HG03469 (cell line): ENCODE measurements around the gene ZKSCAN8.
"Not testable (repeated sequence)": the region's sequence is repeated elsewhere in the genome, so short reads cannot be mapped to it uniquely, and the experiment has no call there.

ENCODE experiments used
- ATAC-seq: cut with Tn5 transposase; IDR thresholded peaks from one replicate; pipeline ENCODE4 v1.9.1; 2021; ENCODE audit warnings: mild to moderate bottlenecking, moderate library complexity, moderate number of reproducible peaks; ENCODE audit not compliant: unreplicated experiment

The ZKSCAN8 gene

DNA sequence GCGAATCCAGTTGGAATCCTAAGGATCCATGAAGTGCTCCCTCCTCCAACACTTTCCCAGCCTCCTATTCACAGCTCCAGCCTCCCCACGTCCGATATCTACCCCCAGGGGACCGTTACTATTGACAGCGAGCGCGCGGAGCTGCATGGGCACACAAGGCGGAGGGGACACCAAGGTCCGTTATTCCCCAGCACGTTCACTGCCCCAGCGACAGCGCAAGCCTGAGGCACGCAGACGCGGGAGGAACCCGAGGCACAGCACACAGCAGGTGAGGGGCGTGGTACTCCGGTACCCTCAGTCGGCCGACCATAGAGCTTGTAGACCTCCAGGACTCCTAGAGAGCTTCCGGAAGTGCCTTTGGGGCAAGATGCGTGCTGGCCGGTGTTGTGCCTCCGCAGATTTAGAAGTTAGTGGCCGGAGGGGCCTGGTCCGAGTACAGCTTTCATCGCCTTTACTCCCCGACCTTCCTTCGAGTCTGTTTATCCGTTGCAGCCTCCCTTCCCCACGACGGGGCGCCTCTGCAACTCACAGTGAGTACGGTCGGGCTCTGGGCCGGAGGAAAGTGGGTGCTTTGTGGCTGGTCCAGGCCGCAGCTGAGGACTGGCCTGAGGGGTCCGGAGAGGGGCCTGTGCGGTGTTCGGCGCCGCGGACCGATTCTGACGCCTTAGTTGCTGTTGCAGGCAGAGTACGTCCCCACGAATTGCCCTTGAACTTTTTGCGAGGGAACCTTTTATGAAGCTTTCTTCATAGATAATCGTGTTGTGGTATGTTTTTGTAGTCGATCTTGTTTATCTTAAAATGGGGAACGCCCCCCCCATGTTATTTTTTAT, at the start of gene ZKSCAN8:
Gene ZKSCAN8, plus strand, starts transcription at position 384 of the 830 bp plus-strand sequence. CDS start 6,525 bp downstream, outside the sequence.
- peak; percentile 57 for ATAC-seq

DNA sequence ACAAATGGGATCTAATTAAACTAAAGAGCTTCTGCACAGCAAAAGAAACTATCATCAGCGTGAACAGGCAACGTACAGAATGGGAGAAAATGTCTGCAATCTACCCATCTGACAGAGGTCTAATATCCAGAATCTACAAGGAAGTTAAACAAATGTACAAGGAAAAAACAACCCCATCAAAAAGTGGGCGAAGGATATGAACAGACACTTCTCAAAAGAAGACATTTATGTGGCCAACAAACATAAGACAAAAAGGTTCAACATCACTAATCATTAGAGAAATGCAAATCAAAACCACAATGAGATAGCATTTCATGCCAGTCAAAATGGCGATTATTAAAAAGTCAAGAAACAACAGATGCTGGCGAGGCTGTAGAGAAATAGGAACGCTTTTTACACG, 39.5 kb upstream of the ZKSCAN8 start:
- not testable (repeated sequence) for ATAC-seq

DNA sequence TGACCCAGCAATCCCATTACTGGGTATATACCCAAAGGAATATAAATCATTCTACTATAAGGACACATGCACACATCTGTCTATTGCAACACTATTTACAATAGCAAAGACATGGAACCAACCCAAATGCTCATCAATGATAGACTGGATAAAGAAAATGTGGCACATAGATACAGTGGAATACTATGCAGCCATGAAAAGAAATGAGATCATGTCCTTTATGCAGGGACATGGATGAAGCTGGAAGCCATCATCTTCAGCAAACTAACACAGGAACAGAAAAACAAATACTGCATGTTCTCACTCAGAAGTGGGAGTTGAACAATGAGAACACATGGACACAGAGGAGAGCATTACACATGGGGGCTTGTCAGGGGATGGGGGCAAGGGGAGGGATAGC, 39.0 kb upstream of the ZKSCAN8 start:
- not testable (repeated sequence) for ATAC-seq

DNA sequence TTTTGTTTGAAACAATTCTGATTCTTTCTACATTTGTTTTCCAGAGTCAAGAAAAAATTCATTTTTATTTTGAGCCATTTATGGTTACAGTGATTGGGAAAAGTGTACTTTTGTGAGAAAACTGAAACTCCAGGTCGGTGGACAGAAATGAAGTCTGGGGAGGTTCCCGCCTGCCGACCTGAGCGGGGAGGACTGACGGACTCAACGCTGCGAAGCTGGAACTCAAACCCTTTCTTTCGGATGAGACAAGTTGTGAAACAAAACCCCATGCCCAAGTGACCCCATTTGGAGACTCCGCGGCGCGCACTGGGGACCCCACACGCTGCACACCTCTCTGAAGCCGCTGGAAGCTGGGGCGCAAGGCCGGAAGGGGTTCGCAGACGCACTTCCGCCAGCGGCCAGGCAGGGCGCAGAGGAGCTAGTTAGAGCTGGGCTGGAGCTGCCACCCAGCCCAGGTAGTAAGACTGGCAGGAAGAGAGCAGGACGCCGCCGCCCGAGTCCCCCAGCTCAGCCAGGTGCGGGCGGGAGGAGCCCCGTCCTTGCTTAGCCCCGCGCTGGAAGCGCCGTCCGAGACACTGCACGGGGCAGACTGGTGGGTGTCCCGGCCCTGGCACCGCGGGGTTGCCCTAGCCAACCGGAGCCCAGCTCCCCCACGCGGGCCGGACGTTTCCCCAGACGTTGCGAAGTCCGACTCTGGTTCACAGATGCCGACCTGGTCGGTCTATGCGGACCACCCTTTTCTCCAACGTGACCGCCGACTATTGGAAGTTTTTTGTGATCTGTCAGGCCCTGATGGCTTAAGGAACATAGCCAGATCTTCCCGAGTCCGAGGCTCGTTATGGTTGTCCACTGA, 37.1 kb upstream of the ZKSCAN8 start:
- peak; percentile 95 for ATAC-seq

DNA sequence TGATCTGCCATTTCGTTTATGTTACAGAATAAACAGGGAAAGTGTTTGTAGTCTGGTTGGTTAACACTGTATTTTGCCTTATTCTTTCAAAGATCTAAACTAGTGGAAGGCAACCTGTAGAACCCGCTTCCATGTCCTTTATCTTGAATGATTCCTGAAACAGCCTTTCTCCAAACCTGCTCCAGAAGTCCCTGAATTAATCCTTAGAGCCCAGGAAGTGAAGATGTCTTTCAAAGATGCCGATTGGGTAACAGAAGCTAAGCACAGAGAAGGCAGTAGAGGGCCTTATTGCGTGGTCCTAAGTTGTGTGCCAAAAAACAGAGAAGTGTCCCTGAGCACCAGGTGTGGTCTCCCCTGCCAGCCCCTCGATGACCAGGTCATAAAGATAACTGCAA, 36.4 kb upstream of the ZKSCAN8 start:
- ATAC-seq: no peak

DNA sequence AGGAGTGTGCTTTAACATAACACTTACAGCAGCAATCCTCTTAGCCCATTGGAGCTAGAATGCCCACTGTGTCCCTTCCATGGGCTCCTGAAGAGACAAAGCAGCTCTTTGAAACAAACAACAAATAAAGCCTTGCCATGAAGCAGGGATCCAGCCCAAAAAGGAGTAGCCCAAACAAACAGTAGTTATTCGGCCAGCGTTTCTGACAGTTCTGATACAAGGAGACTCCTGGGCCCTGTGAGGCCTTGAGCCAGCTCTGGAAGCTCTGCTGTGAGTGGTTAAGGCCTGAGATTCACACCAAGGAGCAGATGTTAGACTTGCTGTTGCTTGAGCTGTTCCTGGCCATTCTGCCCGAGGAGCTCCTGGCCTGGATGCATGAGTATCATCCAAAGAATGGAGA, 34.2 kb upstream of the ZKSCAN8 start:
- no peak for ATAC-seq

DNA sequence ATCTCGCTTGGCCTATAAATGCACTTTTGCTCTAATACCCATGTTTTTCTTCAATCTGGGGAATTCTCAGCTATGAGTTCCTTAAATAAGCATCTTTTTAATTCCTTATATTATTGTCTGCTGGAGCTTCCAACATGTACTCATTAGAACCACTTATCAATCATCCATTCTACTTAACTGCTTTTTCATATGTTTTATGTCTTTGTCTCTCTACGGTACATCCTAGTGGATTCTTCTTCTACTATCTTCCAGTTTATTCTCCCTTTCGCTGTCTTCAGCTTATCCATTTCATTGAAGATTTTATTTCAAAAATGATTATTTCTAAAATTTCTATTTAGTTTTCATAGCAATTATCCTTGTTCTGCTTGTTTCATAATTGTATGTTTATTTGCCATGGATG, 29.7 kb upstream of the ZKSCAN8 start:
- ATAC-seq: no peak

DNA sequence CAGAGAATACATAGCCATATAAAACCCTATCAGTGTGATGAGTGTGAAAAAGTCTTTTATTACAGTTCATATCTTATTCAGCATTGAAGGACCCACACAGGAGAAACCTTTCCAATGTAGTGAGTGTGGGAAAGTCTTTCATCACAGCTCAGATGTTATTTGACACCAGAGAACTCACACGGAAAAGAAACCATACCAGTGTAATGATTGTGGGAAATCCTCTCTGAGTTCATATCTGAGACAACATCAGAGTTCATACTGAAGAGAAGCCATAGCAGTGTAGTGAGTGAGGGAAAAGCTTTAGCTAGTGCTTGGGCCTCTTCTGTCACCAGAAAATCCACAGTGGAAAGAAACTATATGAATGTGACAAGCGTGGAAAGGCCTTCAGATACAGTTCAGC, 25.9 kb upstream of the ZKSCAN8 start:
- ATAC-seq: no peak

DNA sequence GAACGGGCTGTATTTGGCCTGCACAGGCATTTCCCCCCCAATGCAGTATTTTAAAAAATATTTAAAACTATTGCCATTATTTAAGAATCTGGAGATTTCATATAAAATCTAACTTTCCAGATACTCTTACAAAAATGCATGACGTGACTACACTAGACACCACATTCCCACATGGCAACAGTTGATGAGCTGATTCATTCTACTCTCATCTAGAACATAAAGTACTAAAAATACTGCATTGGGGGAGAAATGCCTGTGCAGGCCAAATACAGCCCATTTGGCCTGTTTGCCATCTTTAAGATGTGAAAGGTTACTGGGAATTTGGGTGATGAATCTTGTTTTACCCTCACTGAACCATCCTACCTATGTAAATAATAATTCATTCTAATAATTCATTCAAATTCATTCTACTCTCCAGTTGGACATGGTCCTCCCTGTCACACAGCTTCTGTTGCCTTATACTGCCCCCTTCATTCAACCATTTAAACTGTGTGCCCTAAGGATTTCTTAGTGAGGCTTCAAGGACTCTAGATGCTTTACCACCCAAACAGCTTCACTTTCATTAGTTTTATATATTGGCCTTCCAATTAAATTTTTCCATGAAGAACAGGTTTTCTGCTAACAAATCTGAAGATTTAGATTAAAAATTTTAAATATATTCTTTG, 24.2 kb upstream of the ZKSCAN8 start:
- no peak for ATAC-seq

DNA sequence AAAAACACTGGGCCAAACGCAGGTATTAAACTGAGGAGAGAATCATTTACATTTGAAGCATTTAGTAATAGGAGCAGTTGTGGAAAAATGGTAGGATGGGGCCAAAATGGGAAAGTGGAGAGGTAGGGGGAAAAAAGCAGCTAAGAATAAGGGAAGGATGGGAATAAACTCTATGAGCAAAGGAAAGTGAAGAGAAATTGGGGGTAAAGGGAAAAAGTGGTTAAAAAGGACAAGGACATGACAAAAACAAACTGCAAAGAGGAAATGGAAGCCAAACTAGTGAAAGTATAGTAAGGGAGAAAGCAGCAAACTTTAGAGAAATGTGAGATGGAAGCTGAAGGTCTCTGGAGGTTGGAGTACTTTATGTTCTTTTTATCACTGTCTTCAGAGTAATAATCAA, 23.5 kb upstream of the ZKSCAN8 start:
- no peak for ATAC-seq

DNA sequence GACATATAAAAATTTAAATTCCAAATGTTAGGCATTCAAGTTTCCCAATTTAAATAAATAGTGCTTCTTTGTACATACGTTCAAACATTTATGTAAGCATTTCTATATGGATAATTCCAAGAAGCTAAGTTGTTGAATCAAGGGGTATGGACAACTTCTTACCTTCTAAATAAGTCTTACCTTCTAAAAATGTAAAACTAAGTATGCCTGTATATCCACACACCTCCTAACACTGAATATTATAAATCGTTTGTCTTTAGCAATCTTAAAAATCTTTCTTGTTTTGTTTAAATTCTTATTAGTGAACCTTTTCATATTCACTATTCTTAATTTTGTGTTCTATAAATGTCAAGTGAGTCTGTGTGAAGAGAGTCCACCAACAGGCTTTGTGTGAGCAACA, 19.8 kb upstream of the ZKSCAN8 start:
- ATAC-seq: no peak

DNA sequence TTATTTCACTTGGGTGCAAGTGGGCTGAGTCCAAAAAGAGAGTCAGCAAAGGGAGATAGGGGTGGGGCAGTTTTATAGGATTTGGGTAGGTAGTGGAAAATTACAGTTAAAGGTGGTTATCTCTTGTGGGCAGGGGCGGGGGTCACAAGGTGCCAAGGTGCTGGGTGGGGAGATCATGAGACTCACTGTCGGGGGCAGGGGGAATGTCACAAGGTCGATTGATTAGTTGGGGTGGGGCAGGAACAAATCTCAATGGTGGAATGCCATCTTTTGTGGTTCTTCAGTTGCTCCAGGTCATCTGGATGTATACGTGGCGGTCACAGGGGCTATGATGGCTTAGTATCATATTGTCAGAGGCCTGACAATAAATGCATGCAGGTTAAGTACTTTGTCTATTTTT, 19.4 kb upstream of the ZKSCAN8 start:
- ATAC-seq: not testable (repeated sequence)

DNA sequence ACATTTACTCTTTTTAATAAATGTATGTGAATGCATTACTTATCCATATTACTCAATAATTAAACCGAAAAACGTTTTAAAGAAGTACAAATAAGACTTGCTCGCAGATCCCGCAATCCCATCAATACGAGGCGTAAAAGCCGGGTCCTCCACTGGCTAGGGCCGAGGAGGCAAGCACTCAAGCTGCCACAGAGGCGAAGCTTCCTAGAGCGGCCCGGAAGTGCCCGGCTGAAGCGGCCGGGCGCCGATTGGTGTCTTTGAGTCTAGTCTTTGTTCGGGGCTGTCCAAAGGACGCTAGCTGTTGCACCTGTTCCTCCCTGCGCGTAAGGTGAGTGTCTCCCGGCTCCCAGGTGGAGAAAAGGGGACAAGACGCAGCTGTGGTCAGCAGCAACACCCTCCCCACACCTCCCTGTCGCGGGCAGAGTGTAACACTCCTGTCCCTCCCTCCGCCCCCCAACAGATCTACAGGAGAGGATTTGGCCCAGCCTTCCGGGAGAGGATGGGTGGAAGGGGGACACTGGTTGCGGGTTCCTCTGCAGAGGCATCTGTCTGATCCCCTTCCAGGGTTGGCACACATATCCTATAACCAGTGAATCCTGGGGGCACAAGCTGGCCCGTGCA, 17.2 kb upstream of the ZKSCAN8 start, which contains the start of gene ZSCAN16:
Gene ZSCAN16, plus strand, starts transcription at position 260 of the 621 bp plus-strand sequence. CDS start 835 bp downstream, outside the sequence.
- ATAC-seq: peak; percentile 78

DNA sequence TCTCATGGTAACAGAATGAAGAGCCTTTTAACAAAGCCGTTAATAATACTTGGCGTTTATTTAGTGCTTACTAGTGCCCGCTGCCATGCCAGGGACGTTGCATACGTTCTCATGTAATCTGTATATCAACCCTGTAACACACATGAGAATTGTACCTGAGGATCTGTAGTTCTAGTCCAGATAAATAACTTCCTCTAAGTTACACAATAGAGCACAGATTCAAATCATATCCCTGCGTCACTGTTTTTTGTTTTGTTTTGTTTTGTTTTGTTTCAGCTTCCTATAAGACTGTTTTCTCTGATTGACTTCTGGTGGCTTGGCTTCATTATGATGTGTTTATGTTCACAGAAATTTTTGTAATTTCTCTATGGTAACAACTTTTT, 16.7 kb upstream of the ZKSCAN8 start:
- ATAC-seq: no peak

DNA sequence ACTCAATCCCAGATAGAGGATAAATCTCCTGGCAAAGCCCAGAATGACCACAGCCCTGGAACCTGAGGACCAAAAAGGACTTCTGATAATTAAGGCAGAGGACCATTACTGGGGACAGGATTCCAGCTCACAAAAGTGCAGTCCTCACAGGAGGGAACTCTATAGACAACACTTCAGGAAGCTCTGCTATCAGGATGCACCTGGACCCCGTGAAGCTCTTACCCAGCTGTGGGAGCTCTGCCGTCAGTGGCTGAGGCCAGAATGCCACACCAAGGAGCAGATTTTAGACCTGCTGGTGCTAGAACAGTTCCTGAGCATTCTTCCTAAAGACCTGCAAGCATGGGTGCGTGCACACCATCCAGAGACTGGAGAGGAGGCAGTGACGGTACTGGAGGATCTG, 16.3 kb upstream of the ZKSCAN8 start:
- ATAC-seq: no peak

DNA sequence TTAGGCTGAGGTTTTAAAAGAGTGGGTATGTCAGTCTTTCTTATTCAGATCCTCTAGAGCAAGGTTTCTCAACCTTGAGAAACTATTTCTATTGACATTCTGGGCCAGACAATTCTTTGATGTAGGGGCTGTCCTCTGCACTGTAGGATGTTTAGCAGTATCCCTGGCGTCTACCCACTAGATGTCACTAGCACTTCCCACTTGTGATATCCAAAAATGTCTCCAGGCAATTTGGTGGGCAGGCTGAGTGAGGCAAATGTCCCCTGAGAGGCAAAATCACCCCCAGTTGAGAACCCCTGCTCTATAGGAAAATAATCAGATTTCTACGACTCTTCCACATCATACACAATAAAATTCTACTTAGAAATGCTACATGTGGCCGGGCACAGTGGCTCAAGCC, 7.7 kb upstream of the ZKSCAN8 start:
- no peak for ATAC-seq

DNA sequence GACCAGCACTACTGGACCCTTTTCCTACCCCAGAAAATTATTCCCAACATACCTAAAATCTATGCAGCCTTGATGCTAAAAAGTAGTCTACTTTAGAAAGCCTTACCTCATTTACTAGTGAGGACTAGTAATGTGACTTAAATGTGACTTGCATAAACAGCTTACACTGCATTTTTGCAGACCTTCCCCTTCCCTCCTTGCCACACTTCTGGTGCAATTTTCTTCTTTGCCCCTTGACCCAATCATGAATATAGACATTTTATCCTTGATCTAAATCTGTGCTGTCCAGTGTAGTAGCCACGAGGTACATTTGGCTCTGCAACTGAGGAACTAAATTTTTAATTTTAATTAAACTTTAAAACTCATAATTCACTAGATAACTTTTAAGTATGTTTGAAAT, 7.0 kb upstream of the ZKSCAN8 start:
- ATAC-seq: no peak

DNA sequence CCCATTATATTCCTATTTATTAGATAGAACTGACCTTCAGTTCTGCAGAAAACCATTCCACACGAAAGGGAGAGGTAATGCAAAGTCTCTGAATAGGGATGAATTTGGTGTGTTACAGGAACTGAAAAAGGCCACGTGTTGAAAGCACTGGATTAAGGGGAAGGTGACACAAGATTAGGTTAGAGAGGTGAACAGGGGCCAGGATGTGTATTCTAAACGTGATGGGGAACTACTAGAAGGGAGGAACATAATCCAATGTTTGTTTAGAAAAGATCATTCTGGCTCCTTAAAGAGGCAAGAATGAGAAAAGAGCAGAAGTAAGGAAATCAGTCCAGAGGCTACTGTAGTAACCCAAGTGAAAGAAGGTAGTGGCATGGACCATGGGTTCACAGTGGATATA, 6.3 kb upstream of the ZKSCAN8 start:
- no peak for ATAC-seq

DNA sequence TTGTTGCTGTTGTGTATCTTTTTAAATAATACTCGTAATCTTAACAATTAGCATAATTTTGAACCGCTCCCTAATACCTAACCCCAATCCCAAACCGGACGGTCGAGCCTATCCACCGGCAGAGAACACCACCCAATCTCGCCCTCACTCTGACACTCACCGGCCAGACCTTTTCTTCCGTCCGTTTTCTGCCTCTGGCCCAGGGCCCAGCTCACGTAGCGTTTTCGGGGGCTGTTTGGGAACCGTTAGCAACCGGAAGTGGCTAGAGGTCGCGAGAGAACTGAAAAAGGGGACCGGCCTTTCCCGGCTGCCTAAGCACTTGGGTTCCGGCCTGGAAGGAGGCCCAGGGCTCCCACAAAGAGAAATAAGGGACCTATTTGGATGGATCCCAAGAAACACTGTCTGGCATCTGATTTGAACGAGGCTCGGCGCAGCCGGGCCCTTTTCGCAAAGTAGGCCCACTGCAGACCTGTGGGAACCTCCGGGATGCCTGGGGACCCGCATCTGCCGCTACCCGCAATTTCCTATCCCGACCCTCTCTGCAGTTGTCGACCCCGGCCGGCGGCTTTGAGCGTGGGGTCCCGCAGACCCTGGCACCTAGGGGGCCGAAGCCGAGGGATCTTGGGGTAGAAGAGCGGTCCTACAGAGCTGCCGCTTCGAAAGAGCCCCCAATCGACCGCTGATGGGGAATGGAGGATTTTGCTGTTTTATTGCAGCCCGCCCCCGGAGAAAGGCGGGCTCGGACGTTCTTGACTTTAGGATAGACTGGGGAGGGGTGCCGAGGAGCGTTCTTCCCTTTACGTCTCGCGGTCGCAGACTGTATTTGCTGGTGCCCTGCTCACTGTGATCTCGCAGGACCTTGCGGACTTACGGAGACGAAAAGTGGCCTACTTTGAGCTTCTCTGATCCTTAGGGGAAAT, 4.8 kb upstream of the ZKSCAN8 start:
- ATAC-seq: peak; percentile 34

DNA sequence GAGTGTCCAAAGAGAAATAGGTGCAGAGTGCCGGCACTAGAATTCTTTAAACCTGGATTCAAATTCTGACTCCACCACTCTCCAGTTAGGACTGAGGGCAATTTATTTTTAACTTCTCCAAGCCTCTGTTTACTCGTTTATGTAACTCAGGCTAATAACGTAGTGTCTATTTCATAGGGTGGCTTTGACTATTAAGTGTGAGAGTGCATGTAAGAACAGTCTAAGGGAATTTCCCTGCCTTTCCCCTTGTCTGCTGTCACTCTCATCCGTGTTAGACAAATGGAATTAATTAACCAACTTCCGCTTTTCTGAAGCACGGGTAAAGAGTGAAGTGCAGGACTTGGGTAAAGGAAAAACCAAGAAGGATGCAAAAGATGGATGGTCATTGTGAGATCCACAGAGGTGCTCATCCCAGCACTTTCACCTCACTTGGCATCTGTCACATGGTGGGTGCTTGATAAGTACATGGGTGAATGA, 4.1 kb upstream of the ZKSCAN8 start:
- ATAC-seq: no peak
